Testis (tissue), 2 donors: Measurements from ENCODE around the gene ACBD6.

ENCODE experiments used
- CTCF ChIP-seq, 3 experiments: fragments of 450-650 bp in 2 of 3; fragments of 200-600 bp in 1 of 3; sonication (generic) in 1 of 3; IDR thresholded peaks; one replicate each; pipeline ENCODE4 v1.5.1; 2016 to 2019; ENCODE audit warnings: antibody characterized with exemption in 3 of 3, mild to moderate bottlenecking in 2 of 3, moderate library complexity in 1 of 3
- POLR2A ChIP-seq: fragments of 450-650 bp; IDR thresholded peaks from one replicate; pipeline ENCODE4 v1.6.1; 2017; ENCODE audit warnings: antibody characterized with exemption, mild to moderate bottlenecking, moderate library complexity

GRCh38 chr1:180239145-180240096, 263.0 kb downstream of the ACBD6 start:
- TF ChIP-seq CTCF (IDR thresholded peaks at IDR 0.05) (no peak), POLR2A (no peak)
